ENCODE data around the gene SALL3.

The SALL3 gene

GRCh38 chr18:78965917-78966792 lies 13.5 kb upstream of the SALL3 start:
- no peak for DNase-seq

DNA sequence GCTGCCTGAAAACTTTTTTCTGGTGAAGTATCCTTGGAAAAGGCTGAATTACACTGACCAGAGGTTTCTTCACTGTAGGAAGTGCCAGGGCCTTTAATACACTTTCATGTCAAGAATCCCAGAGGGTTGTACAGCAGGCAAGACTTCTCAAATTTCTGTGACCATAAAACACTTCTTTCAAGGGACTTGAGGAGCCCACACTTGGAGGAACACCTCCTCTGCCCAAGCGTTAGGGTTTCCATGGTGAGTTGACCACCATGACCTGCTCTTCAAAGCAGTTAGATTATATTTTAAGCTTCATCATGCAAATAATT lies 12.9 kb upstream of the SALL3 start:
- no peak for DNase-seq

DNA sequence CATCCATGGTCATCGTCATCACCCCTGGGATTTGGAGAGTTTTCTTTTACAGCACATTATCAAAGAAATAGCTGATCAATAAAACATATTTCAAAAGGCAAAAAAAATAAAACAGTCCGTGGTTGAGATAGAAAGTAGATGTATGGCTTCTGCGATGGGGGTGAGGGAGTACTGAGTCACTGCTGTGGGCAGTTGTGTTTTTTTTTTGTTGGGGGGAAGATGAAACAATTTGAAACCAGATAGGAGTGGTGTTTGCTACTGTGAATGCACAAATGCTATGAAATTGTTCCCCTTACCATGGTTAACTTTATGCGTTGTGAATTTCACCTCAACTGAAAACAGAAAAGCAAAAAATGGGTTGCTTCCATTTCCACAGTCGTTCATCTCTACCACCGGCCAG lies 11.9 kb upstream of the SALL3 start:
- no peak for DNase-seq

DNA sequence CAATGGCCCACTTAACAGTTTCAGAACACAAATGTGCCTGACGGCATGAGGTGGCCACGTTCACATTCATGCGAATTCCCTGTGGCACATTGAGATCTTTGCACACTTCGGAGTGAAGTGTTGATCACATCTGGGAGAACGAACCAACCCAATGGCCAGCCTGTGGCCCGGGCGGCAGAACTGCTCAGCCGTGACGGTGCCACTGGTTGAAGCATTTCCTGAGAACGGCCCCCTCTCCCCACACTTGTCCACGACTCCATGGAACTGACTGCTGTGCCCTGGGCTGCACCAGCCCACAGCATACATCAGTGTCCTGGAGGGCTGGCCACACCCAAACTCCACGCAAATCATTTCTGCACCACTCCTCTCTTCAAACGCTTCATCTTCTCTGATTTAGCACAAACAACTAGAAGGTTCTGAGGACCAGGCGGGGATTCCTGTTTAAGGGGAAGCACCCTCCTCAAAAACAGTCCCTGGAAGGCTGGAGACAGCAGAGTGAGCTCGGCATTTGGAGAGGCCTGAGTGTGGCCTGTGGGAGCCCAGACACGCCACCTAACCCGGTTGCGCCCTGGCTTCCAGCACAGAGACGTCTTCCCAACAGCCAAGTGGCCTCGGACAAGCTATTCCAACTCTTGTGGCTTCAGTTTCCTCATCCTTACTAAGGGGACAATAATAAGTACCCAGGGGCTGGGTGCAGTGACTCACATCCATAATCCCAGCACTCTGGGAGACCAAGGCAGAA lies 9.9 kb upstream of the SALL3 start:
- DNase-seq, result no peak

DNA sequence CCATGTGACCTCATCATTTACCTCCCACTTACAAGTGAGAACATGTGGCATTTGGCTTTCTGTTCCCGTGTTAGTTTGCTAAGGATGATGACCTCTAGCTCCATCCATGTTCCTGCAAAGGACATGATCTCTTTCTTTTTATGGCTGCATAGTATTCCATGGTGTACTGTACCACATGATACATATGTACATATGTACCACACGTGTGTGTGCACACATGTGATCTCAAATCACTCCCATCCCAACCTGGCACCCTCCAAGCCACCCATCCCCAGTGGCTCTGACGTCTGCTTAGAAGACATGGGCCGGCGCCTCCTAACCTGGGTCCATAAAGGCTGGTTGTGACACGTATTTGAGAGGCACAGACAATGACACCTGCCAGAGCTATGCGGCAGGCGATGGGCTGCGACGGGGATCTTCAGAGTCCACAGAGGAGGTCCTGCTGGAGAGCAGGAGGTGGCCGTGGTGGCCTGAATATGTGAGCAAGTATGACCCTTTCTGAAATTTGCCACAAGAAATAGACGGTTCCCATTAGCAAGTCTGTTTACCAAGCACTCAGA lies 8.8 kb upstream of the SALL3 start:
- DNase-seq, result no peak

GRCh38 chr18:78971511-78972245 lies 7.9 kb upstream of the SALL3 start:
- no peak for DNase-seq

- no peak for DNase-seq
Measured at GRCh38 chr18:78972385-78972918, 7.2 kb upstream of the SALL3 start.

DNA sequence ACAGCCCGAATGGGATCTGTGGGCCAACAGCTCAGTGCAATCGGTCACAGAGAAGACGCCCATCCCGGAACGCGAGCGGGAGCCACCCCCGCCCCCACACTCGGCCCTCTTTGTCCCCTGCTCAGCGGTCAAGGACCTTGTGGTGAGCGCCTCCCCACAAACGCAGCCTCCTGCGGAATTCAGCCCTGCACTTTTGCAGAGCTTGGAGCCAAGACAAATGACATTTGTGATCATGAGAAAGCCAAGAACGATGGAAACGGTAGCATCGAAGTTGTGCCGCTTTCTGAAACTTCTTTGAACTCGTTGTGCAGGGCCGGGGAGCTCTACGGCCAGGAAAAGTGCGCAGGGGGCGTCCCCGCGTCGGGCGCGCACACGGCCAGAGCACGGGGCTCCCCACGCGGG lies 6.7 kb upstream of the SALL3 start:
- DNase-seq, result no peak

GRCh38 chr18:78973357-78974083 lies 6.1 kb upstream of the SALL3 start:
- DNase-seq, result no peak

GRCh38 chr18:78974115-78974761 lies 5.4 kb upstream of the SALL3 start:
- DNase-seq, result no peak

DNA sequence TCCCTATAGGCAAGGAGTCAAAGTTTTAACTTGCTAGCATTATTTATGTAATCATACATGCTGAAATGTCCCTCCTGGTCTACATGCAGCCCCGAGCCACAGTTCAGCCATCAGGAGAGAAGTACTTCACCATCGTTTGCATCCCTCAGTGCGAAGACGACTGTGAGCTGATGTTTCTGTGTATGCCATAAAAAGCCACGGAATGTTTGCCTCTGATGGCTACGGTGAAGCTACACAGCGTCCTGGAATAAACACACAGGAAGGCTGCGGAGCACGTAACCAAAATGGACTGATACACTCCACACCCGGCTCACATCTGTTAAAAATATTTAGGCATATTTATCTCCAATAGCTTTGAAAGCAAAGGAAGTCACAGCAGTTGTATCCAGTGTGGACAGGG lies 4.3 kb upstream of the SALL3 start:
- no peak for DNase-seq

DNA sequence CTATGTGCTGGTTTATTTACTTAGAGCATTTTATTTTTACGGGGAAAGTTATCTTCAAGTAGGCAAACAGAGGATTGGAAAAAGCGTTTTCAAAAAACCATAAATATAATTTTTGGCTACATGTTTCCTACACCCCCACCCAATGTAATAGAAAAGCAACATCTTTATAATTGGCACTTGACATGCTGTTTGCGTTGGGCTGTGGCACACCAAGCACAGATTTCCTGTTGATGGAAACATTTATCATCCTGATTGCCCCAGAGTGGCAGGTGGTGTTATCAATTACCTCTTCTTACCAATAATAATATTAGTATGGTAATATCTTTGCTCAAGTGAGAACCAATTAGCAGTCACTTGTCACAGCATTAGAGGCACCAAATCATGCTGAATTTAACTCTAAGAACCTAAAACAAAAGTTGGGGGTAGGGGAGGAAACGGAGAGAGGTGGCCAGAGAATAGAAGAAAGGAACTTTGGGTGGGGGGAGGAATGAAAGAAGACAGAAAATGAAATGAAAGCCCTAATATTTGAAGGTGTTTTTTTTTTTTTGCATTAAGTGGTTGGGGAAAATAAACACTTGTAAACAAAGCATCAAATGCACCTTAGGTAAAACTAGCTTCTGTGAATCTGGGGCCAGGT lies 3.8 kb upstream of the SALL3 start:
- no peak for DNase-seq

GRCh38 chr18:78976765-78977636 lies 2.6 kb upstream of the SALL3 start:
- no peak for DNase-seq

- DNase-seq, result no peak
Measured at GRCh38 chr18:78977637-78978348, 1.8 kb upstream of the SALL3 start.

DNA sequence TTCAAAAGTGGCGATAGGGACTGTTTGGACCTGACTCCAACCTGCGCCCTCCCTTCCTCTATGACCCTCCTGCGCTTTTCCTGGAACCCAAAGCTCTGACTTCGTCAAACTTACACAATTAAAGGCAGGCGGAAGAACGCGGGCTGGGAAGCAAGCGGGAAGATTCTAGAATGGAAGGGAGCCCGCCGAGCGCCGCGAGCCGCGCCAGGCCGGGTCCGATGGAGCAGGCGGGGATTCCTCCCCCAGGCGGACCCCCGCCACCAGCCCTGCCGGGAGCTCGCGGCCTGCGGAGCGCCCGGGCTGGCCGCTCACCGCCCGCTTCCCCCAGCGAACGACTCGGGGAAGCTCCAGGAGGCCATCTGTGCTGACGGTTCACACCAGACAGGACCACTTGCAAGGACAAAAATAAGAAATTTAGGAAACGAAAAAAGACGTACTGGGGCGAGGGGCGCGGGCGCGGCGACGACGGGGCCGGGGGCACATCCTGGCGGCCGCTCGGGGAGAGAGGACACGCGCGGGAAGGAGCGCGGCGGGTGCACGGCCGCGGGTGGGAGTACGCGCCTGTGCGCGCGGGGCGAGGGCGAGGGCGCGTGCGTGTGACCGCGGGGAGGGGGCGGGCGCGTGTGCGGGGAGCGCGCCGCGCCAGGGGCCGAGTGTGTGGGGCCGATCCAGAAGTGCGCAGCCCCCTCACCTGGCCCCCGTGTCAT lies 1.1 kb upstream of the SALL3 start:
- no peak for DNase-seq

GRCh38 chr18:78979056-78979729 lies 425 bp upstream of the SALL3 start:
- DNase-seq, result no peak

DNA sequence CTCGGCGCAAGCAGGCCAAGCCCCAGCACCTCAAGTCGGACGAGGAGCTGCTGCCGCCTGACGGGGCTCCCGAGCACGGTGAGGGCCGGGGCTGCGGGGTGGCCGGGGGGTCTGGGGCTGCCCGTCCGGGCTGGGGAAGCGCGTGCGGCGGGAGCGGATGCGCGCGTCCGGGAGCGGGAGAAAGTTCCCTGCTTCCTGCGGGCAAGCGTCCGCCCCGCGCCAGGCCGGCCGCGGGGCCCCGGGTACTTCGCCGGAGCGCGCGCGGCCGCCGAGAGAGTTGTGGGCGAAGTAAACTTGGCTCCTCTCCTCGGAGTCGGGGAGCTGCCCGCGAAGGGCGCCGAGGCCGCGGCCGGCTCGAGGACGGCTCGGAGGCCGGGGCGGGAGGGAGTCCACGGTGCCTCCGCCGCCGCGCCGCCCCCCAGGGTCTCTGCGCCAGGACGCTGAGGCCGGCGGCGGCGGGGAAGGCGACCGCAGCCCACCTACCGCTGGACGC lies 707 bp downstream of the SALL3 start:
- DNase-seq, result no peak

DNA sequence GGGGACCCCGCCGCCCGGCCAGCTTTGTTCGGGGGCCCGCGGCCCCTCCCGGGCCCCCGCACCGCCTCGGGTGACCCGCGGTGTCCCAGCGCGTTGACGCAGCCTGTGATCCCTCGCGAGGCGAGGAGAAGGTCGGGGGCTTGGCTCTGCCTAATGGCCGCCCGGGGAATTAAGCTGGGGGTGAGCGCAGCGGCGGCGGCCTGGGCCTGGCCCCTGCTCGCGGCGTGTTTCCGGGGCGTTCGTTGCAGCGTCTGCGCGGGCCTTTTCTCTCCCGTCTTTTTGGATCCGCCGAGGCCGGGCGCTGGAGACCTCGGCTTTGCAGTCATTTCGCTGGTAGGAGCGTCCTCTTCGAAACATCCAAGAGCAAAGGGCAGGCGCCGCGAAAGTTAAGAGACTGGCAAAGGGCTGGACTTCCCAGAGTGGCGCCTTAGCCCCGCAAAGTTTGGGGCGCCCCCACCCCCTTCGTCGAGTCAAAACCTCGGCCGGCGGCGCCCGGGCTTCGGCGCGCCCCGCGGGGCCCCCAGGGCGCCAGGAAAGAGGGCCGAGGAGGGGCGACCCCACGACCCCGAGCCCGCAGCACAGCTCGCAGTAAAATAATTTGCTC lies 1.3 kb downstream of the SALL3 start:
- DNase-seq, result no peak

Measured in NCI-H187 treated with DMSO at 0.1 percent for 48 hours (cell line).